Mesodermal cell (in vitro differentiated cells): ENCODE data around the gene PLA2G2C.

Experiments
- H3K27ac ChIP-seq: 2 replicates; pipeline ENCODE4 v1.7.0; 2013; ENCODE audit warnings: mild to moderate bottlenecking, low read depth, low read length, moderate library complexity; ENCODE audit not compliant: severe bottlenecking
- H3K36me3 ChIP-seq: 2 replicates; pipeline ENCODE4 v1.7.1; 2013; ENCODE audit warnings: mild to moderate bottlenecking, low read length, moderate library complexity; ENCODE audit not compliant: control insufficient read depth, insufficient read depth
- H3K4me1 ChIP-seq: one replicate; pipeline ENCODE4 v1.7.1; 2013; ENCODE audit warnings: mild to moderate bottlenecking, low read length; ENCODE audit not compliant: insufficient read depth, control insufficient read depth, poor library complexity, severe bottlenecking
- H3K4me3 ChIP-seq: 2 replicates; pipeline ENCODE4 v1.7.0; 2013; ENCODE audit warnings: low read length, control low read depth, mild to moderate bottlenecking; ENCODE audit not compliant: insufficient read depth, poor library complexity, severe bottlenecking; ENCODE audit errors: extremely low read depth
- H3K9me3 ChIP-seq: 2 replicates; pipeline ENCODE4 v1.7.1; 2013; ENCODE audit warnings: mild to moderate bottlenecking, low read length, moderate library complexity; ENCODE audit not compliant: control insufficient read depth
- WGBS, 2 experiments: methylation state at CpG; one replicate each; pipeline ENCODE4 v1.1.5; 2013; ENCODE audit warnings: missing lambda C conversion rate in 2 of 2; ENCODE audit not compliant: insufficient coverage in 2 of 2; 5-methylcytosine and 5-hydroxymethylcytosine counted together

Gene PLA2G2C

DNA sequence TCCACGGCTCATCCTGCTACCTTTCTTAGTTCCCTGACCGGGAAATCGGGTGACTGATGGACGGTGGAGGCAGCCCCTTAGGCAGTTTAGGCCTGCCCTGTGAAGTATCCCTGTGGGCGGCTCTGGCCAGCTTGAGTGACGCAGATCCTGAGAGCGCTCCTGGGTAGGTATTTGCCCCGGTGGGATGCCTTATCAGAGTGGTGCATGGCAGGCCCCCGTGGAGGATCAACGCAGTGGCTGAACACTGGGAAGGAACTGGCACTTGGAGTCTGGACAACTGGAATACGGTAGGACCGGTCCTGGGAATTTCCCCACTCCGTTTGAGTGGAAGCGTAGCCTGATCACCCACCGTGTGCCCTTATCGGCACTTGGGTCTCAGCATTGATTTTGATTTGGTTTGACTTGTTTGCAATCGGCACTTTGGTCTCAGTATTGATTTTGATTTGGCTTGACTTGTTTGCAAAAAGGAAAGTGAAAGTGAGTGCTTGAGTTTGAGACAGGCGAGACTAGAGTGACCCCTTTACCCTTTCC is 32.0 kb downstream of the PLA2G2C start:
- 87 to 91% methylated on average over 17 of the region's 18 CpGs for WGBS, 2 experiments
- no peak overlapping the region for H3K27ac ChIP-seq
- H3K9me3 ChIP-seq = no peaks in the 10 kb centered on the region
- H3K4me1 ChIP-seq = peaks cover 6% of the 10 kb centered on the region
- no peaks in the 10 kb centered on the region for H3K36me3 ChIP-seq
- H3K4me3 ChIP-seq = no peak overlapping the region

DNA sequence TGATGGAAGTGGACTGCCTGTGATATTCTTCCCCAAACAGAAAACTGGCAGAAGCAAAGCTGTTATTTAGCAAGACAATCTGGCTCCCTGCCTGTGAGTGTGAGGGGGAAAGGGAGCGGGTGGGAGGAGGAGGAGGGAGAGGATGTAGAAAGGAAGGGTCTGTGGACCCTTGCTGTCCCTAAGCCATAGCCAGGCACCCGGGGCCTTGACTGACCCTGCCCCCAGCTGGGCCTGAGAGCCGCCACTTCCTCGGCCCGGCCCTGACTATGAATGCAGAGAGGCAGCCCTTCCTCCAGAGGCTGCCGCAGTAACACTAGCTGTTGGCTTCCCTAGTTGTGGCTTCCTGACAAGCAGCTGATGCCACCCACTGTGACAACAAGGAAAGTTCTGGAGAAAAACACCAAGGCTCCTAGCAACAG is 33.3 kb downstream of the PLA2G2C start:
- WGBS, 2 experiments = 31 to 46% methylated on average over 4 to 5 of the region's 6 CpGs
- H3K9me3 ChIP-seq = no peaks in the 10 kb centered on the region
- H3K36me3 ChIP-seq = no peaks in the 10 kb centered on the region
- H3K4me1 ChIP-seq = peaks cover 6% of the 10 kb centered on the region
- H3K4me3 ChIP-seq = no peak overlapping the region
- H3K27ac ChIP-seq = peak overlapping the region; percentile 62

DNA sequence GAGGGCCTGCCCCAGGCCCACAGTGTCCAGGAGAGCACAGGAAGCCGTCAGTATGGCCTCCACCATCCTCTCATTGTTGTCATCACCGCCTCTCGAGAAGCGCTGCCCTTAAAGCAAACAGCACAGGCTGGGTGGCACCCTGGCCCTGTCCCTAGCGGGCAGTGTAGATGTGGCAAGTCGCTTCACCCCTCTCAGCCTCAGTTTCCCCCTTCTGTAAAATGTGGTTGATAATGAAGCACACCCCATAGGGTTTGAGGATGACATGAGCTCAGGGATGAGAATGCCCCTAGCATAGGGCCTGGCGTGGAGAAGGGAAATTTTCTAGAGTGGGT is 33.8 kb downstream of the PLA2G2C start:
- H3K36me3 ChIP-seq = no peaks in the 10 kb centered on the region
- H3K4me1 ChIP-seq = peaks cover 6% of the 10 kb centered on the region
- H3K4me3 ChIP-seq = no peak overlapping the region
- no peak overlapping the region for H3K27ac ChIP-seq
- H3K9me3 ChIP-seq = no peaks in the 10 kb centered on the region
- WGBS, 2 experiments = 49 to 59% methylated on average over 4 to 5 of the region's 7 CpGs

DNA sequence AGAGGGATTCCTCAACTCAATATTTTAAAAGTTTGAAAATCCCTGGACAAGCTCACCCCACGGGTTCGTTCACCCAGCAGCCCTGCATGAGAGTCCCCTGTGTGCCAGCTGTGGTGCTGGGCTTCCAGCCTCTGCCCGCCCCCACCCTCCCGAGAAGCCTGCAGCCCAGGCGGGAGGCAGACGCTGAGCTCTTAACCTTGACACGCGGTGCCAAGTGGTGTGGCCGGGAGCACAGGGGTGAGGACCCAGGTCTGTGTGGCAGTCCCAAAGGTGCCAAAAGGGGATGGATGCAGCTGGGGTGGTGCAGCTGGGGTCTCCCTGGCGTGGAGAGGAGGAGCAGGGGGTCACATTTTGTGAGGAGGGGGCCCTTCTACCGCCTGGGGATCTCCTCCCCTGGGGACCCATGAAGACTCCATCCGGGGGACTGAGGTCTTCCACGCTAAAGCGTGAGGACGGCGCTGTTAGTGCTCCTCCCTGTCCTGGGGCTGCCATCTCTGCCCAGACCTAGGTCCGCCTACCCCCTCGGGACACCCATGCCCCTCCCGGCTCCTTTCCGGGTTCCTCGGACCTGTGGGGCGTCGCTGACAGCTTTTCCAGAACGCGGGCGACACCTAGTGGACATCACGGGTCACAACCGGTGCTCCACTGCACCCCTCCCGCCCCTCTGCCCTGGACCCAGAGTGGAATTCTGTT is 34.3 kb downstream of the PLA2G2C start:
- no peak overlapping the region for H3K27ac ChIP-seq
- 27 to 32% methylated on average over 26 of the region's 29 CpGs for WGBS, 2 experiments
- peaks cover 6% of the 10 kb centered on the region for H3K4me1 ChIP-seq
- no peaks in the 10 kb centered on the region for H3K9me3 ChIP-seq
- no peaks in the 10 kb centered on the region for H3K36me3 ChIP-seq
- H3K4me3 ChIP-seq = peak overlapping the region; percentile 14

DNA sequence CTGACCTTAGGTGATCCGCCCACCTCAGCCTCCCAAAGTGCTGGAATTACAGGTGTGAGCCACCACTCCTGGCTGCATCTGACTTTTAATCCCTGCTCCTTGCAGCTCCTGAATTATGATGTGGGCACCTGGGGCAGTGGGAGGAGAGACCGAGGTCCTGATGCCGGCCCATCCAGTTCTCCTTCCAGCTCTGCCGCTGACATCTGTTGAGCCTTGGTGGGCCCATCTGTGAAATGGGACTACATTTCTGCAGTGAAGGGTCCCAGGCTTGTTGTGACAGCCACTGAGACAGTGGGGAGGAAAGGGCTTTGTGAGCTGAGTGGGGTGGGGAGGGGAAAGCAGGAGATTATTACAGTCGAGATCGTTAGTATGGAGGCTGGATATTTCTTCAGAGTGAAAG is 35.3 kb downstream of the PLA2G2C start:
- H3K4me3 ChIP-seq = no peak overlapping the region
- no peaks in the 10 kb centered on the region for H3K36me3 ChIP-seq
- H3K27ac ChIP-seq = no peak overlapping the region
- peaks cover 6% of the 10 kb centered on the region for H3K4me1 ChIP-seq
- H3K9me3 ChIP-seq = no peaks in the 10 kb centered on the region
- 93 to 97% methylated on average over 6 of the region's 6 CpGs for WGBS, 2 experiments

DNA sequence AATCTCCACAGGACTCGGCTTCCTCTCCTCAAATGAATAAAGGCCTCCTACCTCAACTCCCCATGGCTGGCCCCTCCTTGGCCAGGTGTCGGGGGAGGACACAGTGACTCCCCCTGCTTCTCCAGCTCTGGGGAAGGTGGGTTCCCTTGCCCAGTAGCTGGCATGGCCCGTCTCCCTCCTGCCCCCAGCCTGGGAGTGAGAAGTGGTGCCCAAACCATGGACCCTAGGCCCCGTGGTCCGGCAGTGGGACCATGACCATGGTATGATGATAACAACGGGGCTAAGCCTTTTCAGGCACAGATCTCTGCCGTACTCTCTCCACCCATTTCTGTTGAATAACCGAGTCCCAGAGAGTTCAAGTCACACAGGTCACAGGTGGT is 36.0 kb downstream of the PLA2G2C start:
- H3K36me3 ChIP-seq = no peaks in the 10 kb centered on the region
- H3K4me3 ChIP-seq = no peak overlapping the region
- no peaks in the 10 kb centered on the region for H3K9me3 ChIP-seq
- no peak overlapping the region for H3K27ac ChIP-seq
- H3K4me1 ChIP-seq = peaks cover 6% of the 10 kb centered on the region
- WGBS, 2 experiments = 89 to 97% methylated on average over 6 to 8 of the region's 8 CpGs

DNA sequence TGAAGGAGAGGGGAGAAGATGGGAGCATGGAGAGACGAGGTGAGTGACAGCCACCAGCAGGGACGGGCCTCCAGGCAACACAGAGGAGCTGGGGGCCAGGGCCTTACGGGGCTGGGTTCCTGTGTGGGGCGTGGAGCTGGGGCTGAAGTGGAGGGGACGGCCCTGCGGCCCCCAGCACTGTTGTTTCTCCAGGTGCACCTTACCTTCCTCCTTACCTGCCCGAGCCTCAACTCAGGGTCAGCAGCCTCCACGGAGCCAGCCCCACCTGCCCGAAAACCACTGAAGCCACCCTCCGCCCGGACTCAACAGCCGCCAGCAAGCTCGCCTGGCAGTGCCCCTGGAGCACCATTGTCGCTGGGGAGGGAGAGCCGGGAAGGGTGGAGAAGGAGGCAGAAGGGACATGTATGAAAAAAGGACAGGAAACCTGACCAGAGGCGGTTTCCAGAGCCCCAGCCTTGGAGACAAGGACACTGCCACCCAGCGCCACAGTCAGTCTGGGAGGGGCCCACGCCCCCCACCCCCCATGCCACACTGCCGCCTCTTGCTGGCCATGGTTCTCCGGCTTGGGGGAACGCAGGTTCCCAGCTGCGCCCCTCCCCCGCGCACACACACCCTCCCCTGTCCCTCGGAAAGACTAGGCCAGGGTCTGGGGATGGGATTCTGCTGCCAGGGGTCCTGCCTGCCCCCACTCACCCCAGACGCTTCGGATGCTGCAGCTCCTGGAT is 36.6 kb downstream of the PLA2G2C start:
- Histone ChIP-seq H3K27ac (no peak overlapping the region), H3K4me3 (no peak overlapping the region), H3K36me3 (no peaks in the 10 kb centered on the region), H3K4me1 (peaks cover 6% of the 10 kb centered on the region), H3K9me3 (no peaks in the 10 kb centered on the region)
- WGBS, 2 experiments = 80 to 85% methylated on average over 13 to 25 of the region's 27 CpGs

DNA sequence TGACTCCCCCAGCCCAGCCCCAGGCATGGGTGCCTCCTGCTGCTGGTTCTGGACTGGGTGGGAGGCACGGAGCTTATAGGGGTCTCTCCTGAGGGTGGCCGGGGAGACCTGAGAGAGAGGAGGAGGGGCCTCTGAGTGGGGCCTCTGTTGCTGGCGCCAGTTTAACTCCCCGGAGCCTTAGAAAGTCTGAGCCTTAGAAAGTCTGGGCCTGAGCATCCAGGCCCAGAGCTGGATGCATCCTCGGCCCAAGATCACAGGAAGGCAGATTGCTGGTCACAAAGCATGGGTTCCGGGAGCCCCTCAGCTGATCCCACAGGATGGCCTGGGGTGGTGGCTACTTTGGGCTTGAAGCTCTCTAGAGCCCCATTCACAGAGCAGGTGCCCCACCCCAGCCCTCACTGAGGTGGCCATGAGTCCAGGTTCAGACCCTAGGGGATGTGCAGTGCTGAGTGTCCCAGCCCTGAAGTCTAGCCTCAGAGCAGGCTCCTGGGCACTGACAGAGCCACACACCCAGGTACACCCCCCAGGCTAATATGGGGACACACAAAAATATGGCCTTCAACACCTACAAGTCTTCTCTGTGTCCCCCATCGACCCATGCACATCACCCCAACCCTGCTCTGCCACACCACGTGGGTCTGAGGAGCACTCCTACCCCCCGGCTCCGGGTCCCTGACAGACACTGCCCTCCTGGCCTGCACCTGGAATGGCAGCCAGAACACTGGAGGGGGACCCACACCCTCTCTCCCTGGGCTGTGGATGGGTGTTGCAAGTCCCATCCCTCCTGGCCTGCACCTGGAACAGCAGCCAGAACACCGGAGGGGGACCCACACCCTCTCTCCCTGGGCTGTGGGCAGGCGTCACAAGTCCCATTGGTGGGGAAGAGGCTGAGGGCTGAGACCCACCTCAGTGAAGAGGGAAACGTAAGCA is 37.5 kb downstream of the PLA2G2C start:
- H3K27ac ChIP-seq = no peak overlapping the region

DNA sequence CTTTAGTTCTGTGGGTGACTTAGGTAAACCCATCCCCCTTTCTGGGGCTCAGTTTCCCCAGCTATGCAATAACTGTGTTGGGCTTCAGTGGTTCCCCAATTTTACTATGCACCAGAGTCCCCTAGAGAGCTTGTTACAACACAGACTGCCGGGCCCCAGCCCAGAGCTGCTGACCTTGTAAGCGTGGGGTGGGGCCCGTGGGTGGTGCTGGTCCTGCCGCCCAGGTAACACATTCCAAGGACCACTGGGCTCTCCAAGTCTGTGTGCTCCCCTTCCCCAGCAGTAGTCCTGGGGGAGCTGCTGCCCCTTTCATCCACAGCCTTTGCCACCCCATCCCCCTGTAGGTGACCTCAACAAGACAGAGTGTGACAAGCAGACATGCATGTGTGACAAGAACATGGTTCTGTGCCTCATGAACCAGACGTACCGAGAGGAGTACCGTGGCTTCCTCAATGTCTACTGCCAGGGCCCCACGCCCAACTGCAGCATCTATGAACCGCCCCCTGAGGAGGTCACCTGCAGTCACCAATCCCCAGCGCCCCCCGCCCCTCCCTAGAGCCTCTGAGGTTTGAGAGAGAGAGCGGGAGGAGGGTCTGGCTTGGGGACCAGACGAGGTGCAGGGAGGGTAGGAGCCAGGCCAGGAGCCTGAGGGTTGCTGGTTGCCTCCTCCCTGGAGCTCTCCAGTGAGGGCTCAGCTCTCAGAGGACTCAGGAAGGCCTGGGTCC is 38.3 kb downstream of the PLA2G2C start:
- H3K27ac ChIP-seq = no peak overlapping the region
- H3K36me3 ChIP-seq = no peaks in the 10 kb centered on the region
- H3K4me3 ChIP-seq = no peak overlapping the region
- H3K4me1 ChIP-seq = peaks cover 4% of the 10 kb centered on the region
- no peaks in the 10 kb centered on the region for H3K9me3 ChIP-seq
- 90 to 91% methylated on average over 9 to 12 of the region's 13 CpGs for WGBS, 2 experiments

More for the DNA sequence above, 37.5 kb downstream of the PLA2G2C start:
- WGBS, 2 experiments = 93 to 94% methylated on average over 11 to 12 of the region's 13 CpGs
- H3K9me3 ChIP-seq = no peaks in the 10 kb centered on the region
- no peaks in the 10 kb centered on the region for H3K36me3 ChIP-seq
- no peak overlapping the region for H3K4me3 ChIP-seq
- H3K4me1 ChIP-seq = peaks cover 6% of the 10 kb centered on the region
